Vagina (tissue), 2 donors: ENCODE measurements around the gene CYTIP.

Experiments
- CTCF ChIP-seq, 3 experiments: fragments of 450-650 bp in 2 of 3; fragments of 200-600 bp in 1 of 3; sonication (generic) in 1 of 3; IDR thresholded peaks; one replicate each; pipeline ENCODE4 v1.5.1; 2017 to 2019; ENCODE audit warnings: antibody characterized with exemption in 3 of 3, mild to moderate bottlenecking in 2 of 3, moderate library complexity in 2 of 3
- POLR2A ChIP-seq, 2 donors: fragments of 450-650 bp; IDR thresholded peaks; one replicate each; pipeline ENCODE4 v1.6.1; 2017; ENCODE audit warnings: antibody characterized with exemption in 2 of 2, mild to moderate bottlenecking in 2 of 2, moderate library complexity in 2 of 2
- POLR2AphosphoS5 ChIP-seq, 2 donors: sonication (generic); formaldehyde crosslinking; IDR thresholded peaks; one replicate each; pipeline ENCODE4 v1.9.0; 2017; ENCODE audit warnings: antibody characterized with exemption in 2 of 2, mild to moderate bottlenecking in 2 of 2, low read depth in 1 of 2; ENCODE audit not compliant: insufficient read depth in 1 of 2

DNA sequence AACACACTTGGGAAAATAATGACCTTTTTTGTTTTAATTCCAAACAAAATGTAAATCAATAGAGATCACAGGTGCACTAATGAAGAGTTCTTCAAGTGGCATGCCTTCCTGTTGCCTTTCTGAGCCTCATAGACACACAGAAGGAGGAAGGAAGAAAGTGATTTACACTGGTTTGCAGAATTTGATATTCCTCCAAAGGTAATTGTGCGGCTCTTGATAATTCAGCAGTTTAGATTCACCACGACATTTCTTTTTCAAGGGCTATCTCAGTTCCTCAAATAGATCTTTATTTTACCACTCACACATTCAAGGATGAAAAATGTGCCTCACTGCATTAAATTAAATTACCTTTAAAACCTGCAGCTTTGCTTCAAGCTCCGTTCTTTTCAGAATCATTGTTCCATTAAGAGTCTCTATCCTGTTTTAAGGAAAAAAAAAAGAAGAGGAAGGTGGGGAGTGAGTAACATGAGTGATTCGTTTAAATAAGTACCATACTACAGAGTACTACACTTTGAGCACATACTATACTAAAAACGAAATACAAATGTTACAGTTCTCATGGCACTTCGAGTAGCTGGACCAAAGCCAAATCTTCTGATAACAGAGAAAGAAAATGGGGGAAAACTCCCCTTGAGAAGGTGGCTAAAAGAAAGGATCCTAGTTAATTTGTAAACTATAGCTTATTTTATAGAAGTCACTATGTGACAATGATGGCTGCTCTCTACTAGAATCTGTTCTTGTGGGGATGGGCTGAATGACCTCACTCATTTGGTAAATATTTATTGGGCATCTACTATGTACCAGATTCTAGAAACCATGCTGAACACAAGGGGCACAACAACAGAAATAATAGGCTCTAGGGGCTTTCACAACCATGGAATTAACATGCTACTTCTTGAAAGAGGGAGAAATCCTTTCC, 16.6 kb downstream of the CYTIP start:
- TF ChIP-seq CTCF (IDR thresholded peaks at IDR 0.05) (no peak), POLR2AphosphoS5 (IDR thresholded peaks at IDR 0.05; ENCODE audit: insufficient read depth in 1 of 2, low read depth in 1 of 2) (no peak), POLR2A (IDR thresholded peaks at IDR 0.05) (no peak)
